Stomach (tissue), 9 donors: ENCODE measurements around the gene SEMA5B. TPM values are rescaled to one million over a fixed set of nuclear protein-coding genes. Genes with fewer than 3 reads are reported as not detected.

Experiments used
- DNase-seq, 2 donors: peaks; one replicate each; pipeline versions ENCODE4 v3.0.0 to v3.0.0-alpha.2; 2013 to 2019
- H3K27ac ChIP-seq, 5 donors: fragments of 200-600 bp in 4 of 5; sonication (generic) in 4 of 5; one replicate each; pipeline ENCODE4 v1.5.1; 2013 to 2019; ENCODE audit warnings: mild to moderate bottlenecking in 1 of 5, moderate library complexity in 1 of 5
- H3K27me3 ChIP-seq, 3 donors: fragments of 200-600 bp; sonication (generic); one replicate each; pipeline ENCODE4 v1.5.1; 2017 to 2019; ENCODE audit warnings: mixed run types in 1 of 3
- H3K36me3 ChIP-seq, 4 donors: fragments of 200-600 bp; sonication (generic); 1 replicate in 3 of 4; 2 replicates in 1 of 4; pipeline ENCODE4 v1.5.1; 2016 to 2019
- H3K4me1 ChIP-seq, 4 donors: fragments of 200-600 bp; sonication (generic); one replicate each; pipeline ENCODE4 v1.5.1; 2016 to 2019
- H3K4me3 ChIP-seq, 4 donors: fragments of 200-600 bp; sonication (generic) in 3 of 4; one replicate each; pipeline ENCODE4 v1.5.1; 2016 to 2019; ENCODE audit warnings: mild to moderate bottlenecking in 1 of 4
- H3K9me3 ChIP-seq, 4 donors: fragments of 200-600 bp; sonication (generic); one replicate each; pipeline ENCODE4 v1.5.1; 2016 to 2019
- CTCF ChIP-seq, 7 experiments: fragments of 450-650 bp in 4 of 7; fragments of 200-600 bp in 3 of 7; sonication (generic) in 3 of 7; IDR thresholded peaks; one replicate each; pipeline ENCODE4 v1.5.1; 2016 to 2019; ENCODE audit warnings: antibody characterized with exemption in 7 of 7, control low read depth in 2 of 7, mild to moderate bottlenecking in 1 of 7
- EP300 ChIP-seq: sonication (generic); formaldehyde crosslinking; IDR thresholded peaks from one replicate; pipeline ENCODE4 v1.6.1; 2017; ENCODE audit warnings: antibody characterized with exemption
- POLR2A ChIP-seq, 4 donors: fragments of 450-650 bp; IDR thresholded peaks; one replicate each; pipeline ENCODE4 v1.6.1; 2016; ENCODE audit warnings: antibody characterized with exemption in 4 of 4, control low read depth in 2 of 4, mild to moderate bottlenecking in 1 of 4, moderate library complexity in 1 of 4
- POLR2AphosphoS5 ChIP-seq, 3 donors: sonication (generic); formaldehyde crosslinking; IDR thresholded peaks; one replicate each; pipeline ENCODE4 v1.6.1; 2016; ENCODE audit warnings: antibody characterized with exemption in 3 of 3
- WGBS, 5 donors: extraction: QIAGEN DNeasy Blood & Tissue Kit in 3 of 5; methylation state at CpG; one replicate each; pipeline versions ENCODE4 v1.1.5 to v1.1.7; 2013 to 2018; 5-methylcytosine and 5-hydroxymethylcytosine counted together
- intact Hi-C: fragments of 100-400 bp; cut with DNase I; formaldehyde crosslinking; loops from one replicate; pipeline ENCODE4 v1.15.1; 2023; ENCODE audit warnings: low total_unique reads
- polyA plus RNA-seq, 3 donors: library from polyadenylated mRNA; stranded (reverse); fragments of 200-250 nt; gene quantifications; one replicate each; pipeline ENCODE4 v1.2.3, GENCODE V29; 2013
- total RNA-seq, 5 donors: library from RNA; depleted of rRNA; stranded (reverse); fragments of >200 nt; gene quantifications; one replicate each; pipeline versions ENCODE4 v1.1.0 to v1.2.3, GENCODE V29; 2014 to 2016
- donor health status: healthy with polysubstance abuse.
- donor health status: Bipolar disorder and iron deficiency.
- donor health status: healthy.

SEMA5B gene
- total and polyA plus RNA-seq, 8 donors, result 0.15 to 27.2 (median 1.0) TPM; not detected in 2

GRCh38 chr3:122977746-122978466, 49.7 kb downstream of the SEMA5B start:
- intact Hi-C loops, result no loop called here
- Histone ChIP-seq H3K9me3 (no peaks in the 10 kb centered on the region), H3K4me1 (peaks cover 3 to 33% (median 21%) of the 10 kb centered on the region in 4 donors), H3K36me3 (no peaks in the 10 kb centered on the region), H3K27me3 (no peaks in the 10 kb centered on the region), H3K27ac (peak overlapping the region in 1 of 5 donors; percentile 29), H3K4me3 (no peak overlapping the region)
- DNase-seq, result peak in 1 of 2 donors; percentile 86
- WGBS, 5 donors, result 38 to 54% (median 48%) methylated on average over 7 to 14 of the region's 14 CpGs
- TF ChIP-seq EP300 (no peak), POLR2AphosphoS5 (IDR thresholded peaks at IDR 0.05) (no peak), POLR2A (IDR thresholded peaks at IDR 0.05) (no peak), CTCF (IDR thresholded peaks at IDR 0.05) (no peak)

DNA sequence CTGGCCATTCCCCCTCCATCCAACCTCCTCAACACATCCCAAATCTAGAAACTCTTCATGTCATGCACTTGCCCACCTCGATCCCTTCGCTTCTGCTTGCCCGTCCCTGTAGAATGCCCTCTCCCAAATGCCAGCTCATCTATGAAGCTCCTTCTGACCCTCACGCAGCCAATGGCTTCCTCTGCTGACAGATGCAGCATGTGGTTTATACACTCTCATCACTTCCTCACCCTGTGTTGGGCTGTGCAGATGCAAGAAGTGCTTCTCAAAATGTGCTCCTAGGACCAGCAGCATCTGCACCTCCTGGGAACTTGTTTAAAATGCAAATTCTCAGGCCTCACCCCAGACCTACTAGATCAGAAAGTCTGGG, 51.7 kb downstream of the SEMA5B start:
- intact Hi-C loops, result no loop called here
- Histone ChIP-seq H3K27me3 (no peaks in the 10 kb centered on the region), H3K4me1 (peaks cover 3 to 33% (median 18%) of the 10 kb centered on the region in 4 donors), H3K27ac (peak overlapping the region in 2 of 5 donors; percentile 58 to 65), H3K9me3 (no peaks in the 10 kb centered on the region), H3K4me3 (no peak overlapping the region), H3K36me3 (no peaks in the 10 kb centered on the region)
- no peak for DNase-seq
- TF ChIP-seq CTCF (IDR thresholded peaks at IDR 0.05) (no peak), EP300 (no peak), POLR2AphosphoS5 (IDR thresholded peaks at IDR 0.05) (no peak), POLR2A (IDR thresholded peaks at IDR 0.05) (no peak)
- 81 to 86% (median 83%) methylated on average over 4 of the region's 4 CpGs for WGBS, 5 donors

GRCh38 chr3:122975163-122975923, 52.2 kb downstream of the SEMA5B start:
- no peaks in the 10 kb centered on the region for H3K27me3 ChIP-seq
- TF ChIP-seq EP300 (no peak), CTCF (IDR thresholded peaks at IDR 0.05) (no peak), POLR2A (IDR thresholded peaks at IDR 0.05) (no peak), POLR2AphosphoS5 (IDR thresholded peaks at IDR 0.05) (no peak)
- H3K36me3 ChIP-seq, result no peaks in the 10 kb centered on the region
- H3K4me1 ChIP-seq, result peaks cover 3 to 33% (median 18%) of the 10 kb centered on the region in 4 donors
- no peaks in the 10 kb centered on the region for H3K9me3 ChIP-seq
- 27 to 35% (median 33%) methylated on average over 6 to 12 of the region's 12 CpGs for WGBS, 5 donors
- peak overlapping the region in 3 of 5 donors; percentile 16 to 65 (median 58) for H3K27ac ChIP-seq
- intact Hi-C loops, result no loop called here
- peak in 1 of 2 donors; percentile 83 for DNase-seq
- no peak overlapping the region for H3K4me3 ChIP-seq

GRCh38 chr3:122974764-122975162, 52.8 kb downstream of the SEMA5B start:
- intact Hi-C loops, result no loop called here
- no peak overlapping the region for H3K4me3 ChIP-seq
- peaks cover 5 to 37% (median 20%) of the 10 kb centered on the region in 4 donors for H3K4me1 ChIP-seq
- TF ChIP-seq EP300, result no peak
- no peaks in the 10 kb centered on the region for H3K9me3 ChIP-seq
- 8 to 35% (median 28%) methylated on average over 2 of the region's 2 CpGs for WGBS, 5 donors
- H3K27me3 ChIP-seq, result no peaks in the 10 kb centered on the region
- H3K36me3 ChIP-seq, result no peaks in the 10 kb centered on the region
- DNase-seq, result peak in 1 of 2 donors; percentile 74
- H3K27ac ChIP-seq, result peak overlapping the region in 3 of 5 donors; percentile 16 to 65 (median 58)
